ENCODE data around the gene ZC3H18. TPM values are rescaled to one million over a fixed set of nuclear protein-coding genes. Genes with fewer than 3 reads are reported as not detected.
A peak's percentile ranks its signal among the peaks of the same experiment; 100 is the strongest.

The ZC3H18 gene
- total RNA-seq, 5 donors from 2014 or later (not counting 1 experiment from before 2014, with no cell fraction given) = 87.0 to 111 (median 91.5) TPM

DNA sequence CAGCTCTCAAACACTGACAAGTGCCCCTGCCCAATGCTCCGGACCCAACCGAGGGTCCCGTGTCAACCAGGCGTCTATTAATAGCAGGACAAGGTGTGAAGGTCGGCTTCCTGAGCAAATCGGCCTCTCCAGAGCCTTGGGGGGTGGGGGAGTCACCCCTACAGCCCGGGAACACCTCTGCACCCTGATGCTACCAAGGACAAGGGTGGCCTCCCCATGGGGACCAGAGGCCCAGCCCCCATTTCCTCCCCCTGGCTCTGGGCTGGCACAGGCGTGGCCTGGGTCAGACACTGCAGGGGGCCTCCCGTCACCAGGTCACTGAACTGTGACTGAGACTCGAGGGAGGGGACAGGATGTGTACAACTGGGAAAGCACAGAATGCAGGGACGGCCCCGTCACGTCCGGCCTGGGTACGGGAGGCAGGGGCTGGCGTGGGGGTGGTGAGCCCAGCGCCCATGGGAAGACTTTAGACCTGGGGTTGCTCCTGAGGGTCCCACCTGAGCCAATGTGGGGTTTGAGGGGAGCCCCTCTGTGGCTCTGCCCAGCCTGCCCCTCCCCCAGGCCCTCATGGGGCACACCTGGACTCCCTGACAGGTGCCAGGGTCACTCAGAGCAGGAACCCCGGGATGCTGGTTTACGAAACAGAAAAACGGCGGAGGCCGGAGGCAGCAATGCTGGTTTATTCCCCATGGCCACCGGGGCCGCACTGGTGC lies 81.2 kb downstream of the ZC3H18 start:
- peaks cover 11% of the 10 kb centered on the region for H3K36me3 Mint-ChIP-seq
- CTCF ChIA-PET = no interaction called here
- Histone ChIP-seq H3K9me3 (no peaks in the 10 kb centered on the region), H3K4me3 (ENCODE audit: control insufficient read depth in 1 of 2, extremely low read depth in 1 of 2, low read length in 1 of 2) (peak overlapping the region; percentile 86 to 90), H3K27me3 (replicated peaks in 1 of 2; ENCODE audit: control insufficient read depth in 2 of 2, extremely low read depth in 1 of 2, insufficient read depth in 2 of 2, low read length in 1 of 2) (no peaks in the 10 kb centered on the region), H3K27ac (ENCODE audit: low read length) (peak overlapping the region; percentile 91), H3K36me3 (ENCODE audit: control insufficient read depth in 2 of 2, extremely low read depth in 1 of 2, insufficient read depth in 1 of 2, low read length in 1 of 2) (peaks cover 4 to 25% of the 10 kb centered on the region in 2 donors), H3K4me1 (ENCODE audit: control insufficient read depth in 1 of 2, extremely low read depth in 1 of 2, insufficient read depth in 2 of 2, low read length in 2 of 2) (peaks cover 7 to 76% of the 10 kb centered on the region in 2 experiments)
- peaks cover 13 to 22% (median 14%) of the 10 kb centered on the region in 3 donors for H3K4me1 Mint-ChIP-seq
- H3K4me3 Mint-ChIP-seq = peak overlapping the region; percentile 84 to 91 (median 87)
- H3K9me3 Mint-ChIP-seq = no peaks in the 10 kb centered on the region
- H3K27ac Mint-ChIP-seq = peak overlapping the region; percentile 91
- WGBS (ENCODE audit: insufficient coverage) = 25% methylated on average over 10 of the region's 24 CpGs
- POLR2A ChIA-PET = interaction anchor here in 1 of 2 donors (1.3 kb wide), 1 partner anchor 31 kb away, joined by 3 read pairs; no protein-coding TSS in a partner anchor
- H3K27me3 Mint-ChIP-seq = no peaks in the 10 kb centered on the region
- peak; percentile 39 to 86 (median 65) for DNase-seq
- peak; percentile 62 to 74 (median 70) for ATAC-seq (replicated peaks in 1 of 4)

DNA sequence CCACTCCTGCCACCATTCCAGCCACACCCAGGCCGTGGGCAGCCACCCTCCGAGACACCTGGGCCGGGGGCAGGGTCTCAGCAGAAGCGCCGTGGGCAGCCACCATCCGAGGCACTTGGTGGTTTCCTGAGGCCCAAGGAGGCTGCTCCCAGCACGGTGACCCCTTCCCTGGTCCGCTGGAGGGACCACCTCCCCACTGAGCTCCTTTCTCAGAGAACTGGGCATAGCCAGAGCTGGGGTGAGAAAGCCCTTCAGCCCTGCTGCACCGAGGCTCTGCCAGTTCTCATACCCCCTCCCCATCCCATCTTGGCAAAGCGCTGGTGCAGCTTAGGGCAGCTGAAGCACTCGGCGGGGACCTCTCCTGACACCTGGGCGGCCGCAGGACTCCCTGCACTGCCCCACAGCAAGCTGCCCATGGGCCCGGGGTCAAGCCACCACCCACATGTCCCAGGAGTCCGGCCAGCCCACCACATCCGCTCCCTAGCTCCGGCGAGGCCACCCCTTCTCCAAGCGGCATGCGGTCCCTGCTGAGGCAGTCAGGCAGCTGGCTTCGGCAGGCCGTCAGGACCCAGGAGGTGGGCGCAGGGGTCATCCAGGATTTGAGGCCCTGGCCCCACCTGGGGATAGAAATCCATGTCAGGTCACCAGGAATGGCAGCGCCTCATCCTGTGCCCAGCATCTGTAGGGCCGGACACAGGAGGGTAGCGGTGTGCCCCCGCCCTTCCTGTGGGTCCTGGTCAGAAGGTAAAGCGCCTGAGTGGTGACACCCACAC lies 82.0 kb downstream of the ZC3H18 start:
- CTCF ChIA-PET = no interaction called here
- 78% methylated on average over 29 of the region's 29 CpGs for WGBS (ENCODE audit: insufficient coverage)
- H3K4me3 Mint-ChIP-seq = peak overlapping the region; percentile 28 to 87 (median 34)

DNA sequence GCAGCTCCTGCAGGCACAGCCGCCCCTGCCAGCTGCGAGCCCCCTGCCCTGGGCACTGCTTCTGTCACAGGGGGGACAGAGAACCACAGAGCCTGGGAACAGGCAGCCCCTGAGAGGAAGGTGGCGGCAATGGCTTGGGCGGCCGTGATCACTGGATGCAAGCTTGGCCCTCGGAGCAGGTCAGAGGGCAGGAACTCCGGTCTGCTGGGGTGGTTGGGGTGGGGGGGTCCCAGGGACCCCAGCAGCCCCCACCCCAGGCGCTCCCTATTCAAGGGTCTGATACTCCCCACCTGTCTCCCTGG lies 82.5 kb downstream of the ZC3H18 start:
- Mint-ChIP-seq H3K27ac (no peak overlapping the region), H3K4me3 (peak overlapping the region in 1 of 3 donors; percentile 87), H3K9me3 (no peaks in the 10 kb centered on the region), H3K4me1 (peaks cover 13 to 22% (median 14%) of the 10 kb centered on the region in 3 donors), H3K36me3 (peaks cover 11% of the 10 kb centered on the region), H3K27me3 (no peaks in the 10 kb centered on the region)
- 55% methylated on average over 2 of the region's 8 CpGs for WGBS (ENCODE audit: insufficient coverage)
- H3K27ac ChIP-seq (ENCODE audit: low read length) = peak overlapping the region; percentile 91
- peaks cover 0 to 27% of the 10 kb centered on the region in 2 donors for H3K36me3 ChIP-seq (ENCODE audit: control insufficient read depth in 2 of 2, extremely low read depth in 1 of 2, insufficient read depth in 1 of 2, low read length in 1 of 2)
- no peaks in the 10 kb centered on the region for H3K27me3 ChIP-seq (replicated peaks in 1 of 2; ENCODE audit: control insufficient read depth in 2 of 2, extremely low read depth in 1 of 2, insufficient read depth in 2 of 2, low read length in 1 of 2)
- DNase-seq (no peak), ATAC-seq (replicated peaks in 1 of 4) (no peak)
- H3K4me1 ChIP-seq (ENCODE audit: control insufficient read depth in 1 of 2, extremely low read depth in 1 of 2, insufficient read depth in 2 of 2, low read length in 2 of 2) = peaks cover 7 to 63% of the 10 kb centered on the region in 2 experiments
- POLR2A ChIA-PET = no interaction called here
- no peak overlapping the region for H3K4me3 ChIP-seq (ENCODE audit: control insufficient read depth in 1 of 2, extremely low read depth in 1 of 2, low read length in 1 of 2)
- CTCF ChIA-PET = no interaction called here
- no peaks in the 10 kb centered on the region for H3K9me3 ChIP-seq

More for the DNA sequence above, 82.0 kb downstream of the ZC3H18 start:
- H3K36me3 ChIP-seq (ENCODE audit: control insufficient read depth in 2 of 2, extremely low read depth in 1 of 2, insufficient read depth in 1 of 2, low read length in 1 of 2) = peaks cover 0 to 24% of the 10 kb centered on the region in 2 donors
- no peak for DNase-seq
- no peak for ATAC-seq (replicated peaks in 1 of 4)
- peaks cover 11% of the 10 kb centered on the region for H3K36me3 Mint-ChIP-seq
- H3K9me3 ChIP-seq = no peaks in the 10 kb centered on the region
- H3K27me3 ChIP-seq (replicated peaks in 1 of 2; ENCODE audit: control insufficient read depth in 2 of 2, extremely low read depth in 1 of 2, insufficient read depth in 2 of 2, low read length in 1 of 2) = no peaks in the 10 kb centered on the region
- H3K27ac Mint-ChIP-seq = peak overlapping the region; percentile 61 to 64
- peaks cover 7 to 69% of the 10 kb centered on the region in 2 experiments for H3K4me1 ChIP-seq (ENCODE audit: control insufficient read depth in 1 of 2, extremely low read depth in 1 of 2, insufficient read depth in 2 of 2, low read length in 2 of 2)
- H3K4me1 Mint-ChIP-seq = peaks cover 13 to 22% (median 14%) of the 10 kb centered on the region in 3 donors
- no peak overlapping the region for H3K4me3 ChIP-seq (ENCODE audit: control insufficient read depth in 1 of 2, extremely low read depth in 1 of 2, low read length in 1 of 2)
- POLR2A ChIA-PET = no interaction called here
- H3K27me3 Mint-ChIP-seq = no peaks in the 10 kb centered on the region
- no peaks in the 10 kb centered on the region for H3K9me3 Mint-ChIP-seq
- peak overlapping the region; percentile 91 for H3K27ac ChIP-seq (ENCODE audit: low read length)

DNA sequence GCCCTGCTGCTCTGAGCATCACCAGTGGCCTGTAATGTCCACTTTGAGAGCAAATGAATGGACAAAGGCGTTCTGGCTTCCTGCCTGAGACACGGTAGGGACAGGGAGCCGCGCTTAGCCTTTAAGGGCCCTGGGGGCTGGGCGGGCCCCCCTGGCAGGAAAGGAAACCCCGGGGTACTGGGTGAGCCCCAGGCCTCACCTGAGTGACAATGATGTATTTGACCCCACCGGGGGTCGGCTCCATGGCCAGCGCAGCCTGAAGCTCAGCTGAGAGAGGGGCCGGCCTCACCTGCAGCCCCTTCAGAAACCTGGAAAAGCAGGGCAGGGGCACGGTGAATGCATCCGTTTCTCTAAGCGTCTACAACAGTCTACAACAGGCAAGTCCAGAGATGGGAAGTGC lies 82.9 kb downstream of the ZC3H18 start:
- Mint-ChIP-seq H3K9me3 (no peaks in the 10 kb centered on the region), H3K27me3 (no peaks in the 10 kb centered on the region), H3K4me1 (peaks cover 13 to 22% (median 14%) of the 10 kb centered on the region in 3 donors), H3K27ac (peak overlapping the region in 1 of 2 donors; percentile 36), H3K4me3 (no peak overlapping the region), H3K36me3 (peaks cover 11% of the 10 kb centered on the region)
- peak overlapping the region; percentile 91 for H3K27ac ChIP-seq (ENCODE audit: low read length)
- CTCF ChIA-PET = no interaction called here
- H3K4me1 ChIP-seq (ENCODE audit: control insufficient read depth in 1 of 2, extremely low read depth in 1 of 2, insufficient read depth in 2 of 2, low read length in 2 of 2) = peaks cover 6 to 59% of the 10 kb centered on the region in 2 experiments
- no peak for DNase-seq
- H3K4me3 ChIP-seq (ENCODE audit: control insufficient read depth in 1 of 2, extremely low read depth in 1 of 2, low read length in 1 of 2) = no peak overlapping the region
- POLR2A ChIA-PET = no interaction called here
- ATAC-seq (replicated peaks in 1 of 4) = no peak
- H3K9me3 ChIP-seq = no peaks in the 10 kb centered on the region
- peaks cover 0 to 26% of the 10 kb centered on the region in 2 donors for H3K36me3 ChIP-seq (ENCODE audit: control insufficient read depth in 2 of 2, extremely low read depth in 1 of 2, insufficient read depth in 1 of 2, low read length in 1 of 2)
- no peaks in the 10 kb centered on the region for H3K27me3 ChIP-seq (replicated peaks in 1 of 2; ENCODE audit: control insufficient read depth in 2 of 2, extremely low read depth in 1 of 2, insufficient read depth in 2 of 2, low read length in 1 of 2)
- WGBS (ENCODE audit: insufficient coverage) = 94% methylated on average over 13 of the region's 13 CpGs

DNA sequence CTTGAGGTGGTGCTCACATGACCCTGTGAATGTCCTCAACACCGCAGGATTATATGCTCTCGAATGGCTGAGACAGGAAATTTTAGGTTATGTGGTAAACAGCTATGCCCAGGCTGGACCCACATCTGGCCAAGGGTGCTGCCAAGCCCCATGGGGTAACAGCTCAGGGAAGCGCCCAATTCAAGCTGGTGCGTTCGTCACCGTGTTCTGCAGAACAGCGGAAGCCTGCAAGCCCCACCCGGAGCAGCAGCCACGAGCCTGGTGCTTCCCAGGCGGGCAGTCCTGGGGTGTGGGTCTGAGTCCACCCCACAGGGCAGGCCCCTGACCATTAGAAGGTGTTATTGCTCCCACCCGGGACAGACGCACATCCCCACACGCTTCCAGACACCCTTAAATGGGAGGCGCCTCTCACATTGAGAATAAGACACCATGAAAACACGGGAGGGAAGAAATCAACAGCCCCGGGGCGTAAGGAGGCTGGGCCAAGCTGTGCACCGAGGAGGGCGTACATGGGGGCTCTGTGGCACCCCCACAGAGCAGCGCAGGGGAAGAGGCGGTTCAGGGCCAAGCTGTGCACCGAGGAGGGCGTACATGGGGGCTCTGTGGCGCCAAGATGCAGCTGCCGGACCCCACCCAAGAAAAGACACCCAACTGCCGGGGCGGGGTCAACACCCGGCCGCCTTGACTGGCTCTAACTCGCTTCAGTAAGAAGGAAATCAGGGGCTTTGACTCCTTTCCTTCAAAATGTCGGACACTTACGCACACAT lies 83.6 kb downstream of the ZC3H18 start:
- Mint-ChIP-seq H3K4me3 (no peak overlapping the region), H3K27me3 (no peaks in the 10 kb centered on the region), H3K9me3 (no peaks in the 10 kb centered on the region), H3K27ac (peak overlapping the region in 1 of 2 donors; percentile 36), H3K4me1 (peaks cover 13 to 20% (median 14%) of the 10 kb centered on the region in 3 donors), H3K36me3 (peaks cover 11% of the 10 kb centered on the region)
- Histone ChIP-seq H3K4me1 (ENCODE audit: control insufficient read depth in 1 of 2, extremely low read depth in 1 of 2, insufficient read depth in 2 of 2, low read length in 2 of 2) (peaks cover 5 to 53% of the 10 kb centered on the region in 2 experiments), H3K27me3 (replicated peaks in 1 of 2; ENCODE audit: control insufficient read depth in 2 of 2, extremely low read depth in 1 of 2, insufficient read depth in 2 of 2, low read length in 1 of 2) (no peaks in the 10 kb centered on the region), H3K36me3 (ENCODE audit: control insufficient read depth in 2 of 2, extremely low read depth in 1 of 2, insufficient read depth in 1 of 2, low read length in 1 of 2) (peaks cover 0 to 24% of the 10 kb centered on the region in 2 donors), H3K9me3 (no peaks in the 10 kb centered on the region), H3K27ac (ENCODE audit: low read length) (peak overlapping the region; percentile 38), H3K4me3 (ENCODE audit: control insufficient read depth in 1 of 2, extremely low read depth in 1 of 2, low read length in 1 of 2) (no peak overlapping the region)
- 78% methylated on average over 30 of the region's 32 CpGs for WGBS (ENCODE audit: insufficient coverage)
- POLR2A ChIA-PET = no interaction called here
- CTCF ChIA-PET = no interaction called here
- DNase-seq (no peak), ATAC-seq (replicated peaks in 1 of 4) (no peak)

DNA sequence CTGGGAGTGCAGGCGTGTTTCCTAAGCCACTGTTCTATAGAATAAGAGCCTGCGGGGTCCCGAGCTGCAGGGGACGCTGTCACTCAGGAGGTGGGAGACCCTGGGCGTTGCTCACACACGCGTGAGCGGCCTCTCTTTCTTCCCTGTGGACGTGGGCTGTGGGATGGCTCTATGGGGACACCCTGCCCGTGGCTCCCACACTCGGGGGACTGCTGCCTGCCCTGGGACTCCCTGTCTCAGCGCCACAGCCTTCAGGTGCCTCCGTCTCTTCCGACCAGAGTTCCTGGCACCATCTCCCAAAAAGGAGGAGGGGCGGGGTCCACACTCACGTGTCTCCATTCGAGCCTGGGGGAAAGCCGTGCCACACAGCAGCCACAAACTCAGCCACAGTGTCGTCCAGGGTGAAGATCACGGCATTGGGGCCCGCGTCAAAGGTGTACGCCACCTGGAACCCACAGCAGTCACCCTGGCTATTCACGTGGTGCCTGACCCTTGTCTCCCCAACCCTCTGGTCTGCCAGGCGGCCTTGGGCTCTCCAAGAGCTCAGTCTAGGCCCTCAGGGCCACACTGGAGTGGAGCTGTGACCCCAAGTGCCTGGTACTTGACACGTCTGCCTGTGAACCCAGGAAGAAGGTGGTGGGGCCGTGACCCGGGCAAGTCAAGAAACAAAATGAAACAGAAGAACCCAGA lies 84.3 kb downstream of the ZC3H18 start:
- H3K4me3 Mint-ChIP-seq = no peak overlapping the region
- ChIA-PET POLR2A (no interaction called here), CTCF (no interaction called here)

More for the DNA sequence above, 84.3 kb downstream of the ZC3H18 start:
- no peak overlapping the region for H3K4me3 ChIP-seq (ENCODE audit: control insufficient read depth in 1 of 2, extremely low read depth in 1 of 2, low read length in 1 of 2)
- no peaks in the 10 kb centered on the region for H3K9me3 ChIP-seq
- H3K4me1 Mint-ChIP-seq = peaks cover 7 to 14% (median 8%) of the 10 kb centered on the region in 3 donors
- peaks cover 0 to 21% of the 10 kb centered on the region in 2 donors for H3K36me3 ChIP-seq (ENCODE audit: control insufficient read depth in 2 of 2, extremely low read depth in 1 of 2, insufficient read depth in 1 of 2, low read length in 1 of 2)
- H3K4me1 ChIP-seq (ENCODE audit: control insufficient read depth in 1 of 2, extremely low read depth in 1 of 2, insufficient read depth in 2 of 2, low read length in 2 of 2) = peaks cover 5 to 45% of the 10 kb centered on the region in 2 experiments
- peaks cover 6% of the 10 kb centered on the region for H3K36me3 Mint-ChIP-seq
- no peaks in the 10 kb centered on the region for H3K27me3 Mint-ChIP-seq
- WGBS (ENCODE audit: insufficient coverage) = 92% methylated on average over 23 of the region's 28 CpGs
- peak overlapping the region; percentile 38 for H3K27ac ChIP-seq (ENCODE audit: low read length)
- H3K27me3 ChIP-seq (replicated peaks in 1 of 2; ENCODE audit: control insufficient read depth in 2 of 2, extremely low read depth in 1 of 2, insufficient read depth in 2 of 2, low read length in 1 of 2) = no peaks in the 10 kb centered on the region
- DNase-seq (no peak), ATAC-seq (replicated peaks in 1 of 4) (no peak)
- no peak overlapping the region for H3K27ac Mint-ChIP-seq
- no peaks in the 10 kb centered on the region for H3K9me3 Mint-ChIP-seq

All from T-cell (primary cell).